GM12891 (cell line): ENCODE results near the gene PDGFRB.

Source experiments
- DNase-seq: peaks from one replicate; pipeline ENCODE4 v3.0.0; 2011; ENCODE audit warnings: low spot score; ENCODE audit not compliant: insufficient read length
- FAIRE-seq: peaks from 2 replicates; lab custom pipeline; 2011; peaks lifted over from hg19 to GRCh38; lab: Jason Lieb, UNC
- PAX5 ChIP-seq: IDR thresholded peaks from 2 replicates; pipeline ENCODE4 v1.6.1; 2011; ENCODE audit warnings: low read length, moderate library complexity, mild to moderate bottlenecking; ENCODE audit not compliant: insufficient read depth, severe bottlenecking
- POLR2A ChIP-seq: IDR thresholded peaks from 2 replicates; pipeline ENCODE4 v1.6.1; 2011; ENCODE audit warnings: low read depth, low read length, control low read depth
- POLR2AphosphoS5 ChIP-seq: IDR thresholded peaks from 2 replicates; pipeline ENCODE4 v1.6.1; 2011; ENCODE audit warnings: low read depth, low read length, control low read depth
- POU2F2 ChIP-seq: IDR thresholded peaks from 2 replicates; pipeline ENCODE4 v1.6.1; 2011; ENCODE audit warnings: low read depth, mild to moderate bottlenecking, control low read depth, low read length, moderate library complexity
- SPI1 ChIP-seq: IDR thresholded peaks from 2 replicates; pipeline ENCODE4 v1.6.1; 2011; ENCODE audit warnings: low read depth, low read length, control low read depth
- TAF1 ChIP-seq: IDR thresholded peaks from 2 replicates; pipeline ENCODE4 v1.6.1; 2011; ENCODE audit warnings: low read depth, low read length, control low read depth

The PDGFRB gene

GRCh38 chr5:150148117-150148927 is 7.3 kb downstream of the PDGFRB start:
- FAIRE-seq, result no peak
- TF ChIP-seq SPI1, result no peak
- TF ChIP-seq POU2F2, result no peak
- no peak for TF ChIP-seq PAX5
- no peak for TF ChIP-seq POLR2A
- TF ChIP-seq POLR2AphosphoS5, result no peak
- TF ChIP-seq TAF1, result no peak
- DNase-seq, result no peak

DNA sequence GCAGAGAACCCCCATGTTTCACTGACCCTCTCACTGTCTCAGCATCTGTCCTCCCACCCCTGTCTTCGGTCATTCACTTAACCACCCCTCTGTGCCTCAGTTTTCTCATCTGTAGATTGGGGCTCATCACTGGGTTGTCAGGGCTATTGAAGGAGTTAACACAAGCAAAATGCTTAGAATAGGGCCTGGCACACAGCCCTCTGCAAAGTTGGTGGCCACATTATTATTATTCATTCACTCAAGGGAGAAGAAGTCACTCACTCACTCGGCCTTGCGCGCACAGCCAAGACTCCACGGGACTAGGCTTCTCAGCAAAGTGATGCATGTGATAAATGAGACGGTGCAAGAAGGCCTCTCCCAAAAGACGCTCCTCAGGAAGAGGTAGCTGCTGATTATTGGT is 8.0 kb downstream of the PDGFRB start:
- FAIRE-seq (no peak), DNase-seq (no peak)

DNA sequence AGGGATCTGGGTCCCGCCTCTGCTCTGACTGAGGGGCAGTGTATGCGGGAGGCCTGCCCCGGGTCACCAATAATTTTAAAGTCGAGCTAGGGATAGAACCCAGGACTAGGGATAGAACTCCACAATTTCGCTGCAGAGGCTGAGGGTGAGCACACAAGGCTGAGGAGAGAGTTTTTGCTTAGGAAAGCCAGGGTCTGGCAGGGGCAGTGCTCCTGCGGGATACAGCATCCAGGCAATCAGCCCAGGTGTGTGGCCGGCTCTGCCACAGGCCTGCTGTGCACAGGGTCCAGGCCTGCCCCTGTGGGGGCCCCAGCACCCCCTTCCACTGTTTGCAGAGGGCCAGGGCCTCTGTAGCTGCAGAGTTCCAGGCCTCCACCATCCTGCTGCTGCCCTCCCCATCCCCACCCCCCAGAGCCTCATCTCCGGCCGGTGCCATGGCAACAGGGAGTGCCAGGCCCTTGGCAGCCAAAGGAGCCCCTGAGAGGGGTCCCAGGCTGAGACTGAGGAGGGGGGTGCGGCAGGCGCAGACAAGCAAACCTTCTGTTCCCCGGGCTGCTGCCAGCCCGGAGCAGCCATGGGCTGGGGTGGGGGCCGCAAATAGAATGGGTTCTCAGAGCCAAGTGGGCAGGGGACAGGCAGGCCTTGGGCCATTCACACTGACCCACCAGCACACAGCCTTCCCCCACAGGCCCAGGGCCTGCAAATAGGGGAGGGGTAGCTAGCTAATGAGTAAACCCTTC is 8.6 kb downstream of the PDGFRB start:
- DNase-seq, result no peak
- FAIRE-seq, result no peak
- no peak for TF ChIP-seq POLR2A
- no peak for TF ChIP-seq SPI1
- no peak for TF ChIP-seq TAF1
- no peak for TF ChIP-seq PAX5
- no peak for TF ChIP-seq POU2F2
- no peak for TF ChIP-seq POLR2AphosphoS5

More for the DNA sequence above, 8.0 kb downstream of the PDGFRB start:
- TF ChIP-seq POLR2A (no peak), POLR2AphosphoS5 (no peak), TAF1 (no peak)

GRCh38 chr5:150146235-150146634 is 9.4 kb downstream of the PDGFRB start:
- TF ChIP-seq TAF1 (no peak), POLR2AphosphoS5 (no peak), POLR2A (no peak), POU2F2 (no peak), SPI1 (no peak), PAX5 (no peak)
- FAIRE-seq (no peak), DNase-seq (no peak)

DNA sequence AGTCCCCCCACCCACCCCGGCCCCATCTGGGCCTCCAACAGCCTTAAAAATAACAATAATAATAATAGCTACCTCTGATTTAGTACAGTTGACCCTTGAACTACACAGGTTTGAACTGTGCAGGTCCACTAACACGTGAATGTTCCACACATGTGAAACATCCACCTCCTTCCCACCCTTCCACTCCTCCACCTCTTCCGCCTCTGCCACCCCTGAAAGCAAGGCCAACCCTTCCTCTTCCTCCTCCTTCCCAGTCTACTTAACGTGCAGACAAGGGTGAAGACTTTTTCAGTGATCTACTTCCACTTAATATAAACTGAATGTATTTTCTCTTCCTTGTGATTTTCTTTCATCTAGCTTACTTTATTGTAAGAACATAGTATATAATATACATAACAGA is 10.8 kb downstream of the PDGFRB start:
- DNase-seq, result no peak
- TF ChIP-seq PAX5, result no peak
- no peak for TF ChIP-seq SPI1
- no peak for TF ChIP-seq TAF1
- no peak for TF ChIP-seq POLR2A
- TF ChIP-seq POLR2AphosphoS5, result no peak
- no peak for TF ChIP-seq POU2F2
- no peak for FAIRE-seq

DNA sequence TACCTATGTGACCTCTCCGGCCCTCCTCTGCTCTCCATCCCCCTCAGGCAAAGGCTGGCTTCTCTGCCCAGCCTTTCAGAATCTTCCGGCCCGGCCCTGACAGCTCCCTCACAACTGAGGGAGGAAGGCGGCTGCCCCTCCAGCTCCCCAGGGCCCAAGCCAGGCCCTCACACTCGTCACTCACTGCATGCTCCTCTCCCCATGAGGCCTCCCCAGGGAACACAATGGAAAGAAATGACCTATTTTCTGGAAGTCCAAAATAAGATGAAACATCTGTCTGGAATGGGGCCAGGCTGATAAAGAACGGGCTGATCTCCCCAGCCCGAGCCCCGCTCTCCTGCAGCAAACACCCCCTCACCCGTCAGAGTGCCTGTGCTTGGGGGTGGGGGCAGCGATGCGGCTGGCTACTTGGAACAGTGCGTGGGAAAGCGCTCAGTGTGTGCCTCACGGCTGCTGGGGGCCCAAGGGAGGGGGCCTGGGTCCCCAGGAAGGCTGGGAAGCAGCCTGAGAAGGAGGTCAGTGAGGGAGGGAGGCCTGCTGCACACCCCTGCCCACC is 11.3 kb downstream of the PDGFRB start:
- FAIRE-seq, result no peak
- no peak for TF ChIP-seq POLR2AphosphoS5
- no peak for TF ChIP-seq TAF1
- TF ChIP-seq POU2F2, result no peak
- no peak for TF ChIP-seq PAX5
- TF ChIP-seq POLR2A, result no peak
- no peak for TF ChIP-seq SPI1
- no peak for DNase-seq

GRCh38 chr5:150143350-150144245 is 12.0 kb downstream of the PDGFRB start:
- no peak for TF ChIP-seq POLR2AphosphoS5
- TF ChIP-seq POLR2A, result no peak
- TF ChIP-seq SPI1, result no peak
- no peak for TF ChIP-seq PAX5

DNA sequence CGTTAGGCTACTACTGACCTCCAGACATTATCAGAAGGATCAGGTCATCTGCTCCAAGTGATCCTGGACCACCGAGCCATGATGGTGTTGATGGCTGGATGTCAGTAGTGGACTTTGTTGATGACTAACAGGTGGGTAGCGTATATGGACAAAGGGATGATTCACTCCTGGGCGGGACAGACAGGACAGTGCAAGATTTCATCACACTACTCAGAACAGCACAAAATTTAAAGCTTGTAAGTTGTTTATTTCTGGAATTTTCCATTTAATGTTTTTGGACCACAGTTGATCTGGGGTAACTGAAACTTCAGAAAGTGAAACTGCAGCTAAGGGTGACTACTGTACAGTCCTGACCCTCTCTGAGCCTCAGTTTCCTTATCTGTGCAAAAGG is 12.7 kb downstream of the PDGFRB start:
- DNase-seq, result no peak
- no peak for TF ChIP-seq SPI1
- no peak for TF ChIP-seq POU2F2
- no peak for TF ChIP-seq POLR2A
- TF ChIP-seq TAF1, result no peak
- TF ChIP-seq PAX5, result no peak
- no peak for TF ChIP-seq POLR2AphosphoS5
- no peak for FAIRE-seq

More at GRCh38 chr5:150143350-150144245, 12.0 kb downstream of the PDGFRB start:
- DNase-seq (no peak), FAIRE-seq (no peak)

GRCh38 chr5:150142185-150142958 is 13.3 kb downstream of the PDGFRB start:
- FAIRE-seq (no peak), DNase-seq (no peak)
- TF ChIP-seq POU2F2 (no peak), PAX5 (no peak), POLR2A (no peak), SPI1 (no peak), POLR2AphosphoS5 (no peak), TAF1 (no peak)
